HG03342 (cell line): ENCODE data around the gene RALGAPA1.

Experiments
- ATAC-seq: cut with Tn5 transposase; IDR thresholded peaks from one replicate; pipeline ENCODE4 v1.9.1; 2021; ENCODE audit warnings: mild to moderate bottlenecking, moderate library complexity; ENCODE audit not compliant: unreplicated experiment

The RALGAPA1 gene

GRCh38 chr14:35704793-35705493 lies 104.2 kb downstream of the RALGAPA1 start:
- no peak for ATAC-seq

- no peak for ATAC-seq
Observed at GRCh38 chr14:35701531-35701930, 107.6 kb downstream of the RALGAPA1 start.

GRCh38 chr14:35699791-35700444 lies 109.2 kb downstream of the RALGAPA1 start:
- ATAC-seq, result no peak

- ATAC-seq, result no peak
Observed at GRCh38 chr14:35696575-35696974, 112.5 kb downstream of the RALGAPA1 start.

- ATAC-seq, result no peak
Observed at GRCh38 chr14:35696119-35696518, 113.0 kb downstream of the RALGAPA1 start.

GRCh38 chr14:35695647-35696046 lies 113.4 kb downstream of the RALGAPA1 start:
- ATAC-seq, result no peak

GRCh38 chr14:35695072-35695471 lies 114.0 kb downstream of the RALGAPA1 start:
- no peak for ATAC-seq

GRCh38 chr14:35689000-35689460 lies 120.1 kb downstream of the RALGAPA1 start:
- peak; percentile 50 for ATAC-seq

GRCh38 chr14:35688126-35688826 lies 120.8 kb downstream of the RALGAPA1 start:
- no peak for ATAC-seq

- no peak for ATAC-seq
Observed at GRCh38 chr14:35687335-35687939, 121.7 kb downstream of the RALGAPA1 start.

- peak; percentile 56 for ATAC-seq
Observed at GRCh38 chr14:35683688-35684087, 125.4 kb downstream of the RALGAPA1 start.

GRCh38 chr14:35682802-35683201 lies 126.3 kb downstream of the RALGAPA1 start:
- ATAC-seq, result no peak

- ATAC-seq, result no peak
Observed at GRCh38 chr14:35678403-35679028, 130.6 kb downstream of the RALGAPA1 start.

GRCh38 chr14:35669782-35670181 lies 139.3 kb downstream of the RALGAPA1 start:
- no peak for ATAC-seq

- ATAC-seq, result no peak
Observed at GRCh38 chr14:35666429-35667043, 142.6 kb downstream of the RALGAPA1 start.

GRCh38 chr14:35661875-35662274 lies 147.2 kb downstream of the RALGAPA1 start:
- no peak for ATAC-seq

- ATAC-seq, result no peak
Observed at GRCh38 chr14:35653045-35653444, 156.1 kb downstream of the RALGAPA1 start.

- ATAC-seq, result no peak
Observed at GRCh38 chr14:35643513-35643912, 165.6 kb downstream of the RALGAPA1 start.

- ATAC-seq, result no peak
Observed at GRCh38 chr14:35637851-35638250, 171.2 kb downstream of the RALGAPA1 start.

GRCh38 chr14:35637269-35637668 lies 171.8 kb downstream of the RALGAPA1 start:
- ATAC-seq, result no peak
